HepG2 (cell line): Measurements from ENCODE around the gene IL1RAP. TPM values are rescaled to one million over a fixed set of nuclear protein-coding genes. Genes with fewer than 3 reads are reported as not detected.

ENCODE experiments used
- ADNP ChIP-seq: sonication (generic); formaldehyde crosslinking; IDR thresholded peaks from 2 replicates; pipeline ENCODE4 v1.4.0; 2020; ENCODE audit warnings: missing genetic modification reagents
- FOXP1 ChIP-seq, 2 experiments: fragments of 450-650 bp in 1 of 2; IDR thresholded peaks; 2 replicates each; pipeline ENCODE4 v1.6.1; 2017 to 2018; ENCODE audit warnings: antibody characterized with exemption in 1 of 2
- HIVEP1 ChIP-seq: sonication (generic); formaldehyde crosslinking; IDR thresholded peaks from 2 replicates; pipeline ENCODE4 v1.4.0; 2020; ENCODE audit warnings: mild to moderate bottlenecking, missing genetic modification reagents
- HMG20A ChIP-seq: IDR thresholded peaks from 2 replicates; pipeline ENCODE4 v1.6.1; 2016; ENCODE audit warnings: borderline replicate concordance
- KLF12 ChIP-seq: sonication (generic); formaldehyde crosslinking; IDR thresholded peaks from 2 replicates; pipeline ENCODE4 v1.4.0; 2020; ENCODE audit warnings: missing genetic modification reagents, borderline replicate concordance
- KMT2B ChIP-seq: IDR thresholded peaks from 2 replicates; pipeline ENCODE4 v1.6.1; 2016; ENCODE audit warnings: missing genetic modification reagents, missing compliant biosample characterization
- MEIS2 ChIP-seq: sonication (generic); formaldehyde crosslinking; IDR thresholded peaks from 2 replicates; pipeline ENCODE4 v1.9.0; 2021; ENCODE audit warnings: mild to moderate bottlenecking, missing genetic modification reagents
- MTA1 ChIP-seq: sonication (generic); formaldehyde crosslinking; IDR thresholded peaks from 2 replicates; pipeline ENCODE4 v1.4.0; 2020; ENCODE audit warnings: missing genetic modification reagents, mild to moderate bottlenecking, borderline replicate concordance
- POGZ ChIP-seq: sonication (generic); formaldehyde crosslinking; IDR thresholded peaks from 2 replicates; pipeline ENCODE4 v1.4.0; 2020; ENCODE audit warnings: mild to moderate bottlenecking, missing genetic modification reagents
- ZBTB20 ChIP-seq: sonication (generic); formaldehyde crosslinking; IDR thresholded peaks from 2 replicates; pipeline ENCODE4 v1.8.1; 2023; ENCODE audit warnings: missing genetic modification reagents, low read depth, mild to moderate bottlenecking, borderline replicate concordance
- ZIK1 ChIP-seq: sonication (generic); formaldehyde crosslinking; IDR thresholded peaks from 2 replicates; pipeline ENCODE4 v1.5.0; 2020; ENCODE audit warnings: mild to moderate bottlenecking, low read depth, missing genetic modification reagents, borderline replicate concordance
- ZNF512B ChIP-seq: sonication (generic); formaldehyde crosslinking; IDR thresholded peaks from 2 replicates; pipeline ENCODE4 v1.5.1; 2020; ENCODE audit warnings: missing genetic modification reagents, mild to moderate bottlenecking, borderline replicate concordance
- ZNF615 ChIP-seq: sonication (generic); formaldehyde crosslinking; IDR thresholded peaks from 2 replicates; pipeline ENCODE4 v1.5.0; 2020; ENCODE audit warnings: mild to moderate bottlenecking, missing genetic modification reagents, borderline replicate concordance
- ZNF710 ChIP-seq: sonication (generic); formaldehyde crosslinking; IDR thresholded peaks from 2 replicates; pipeline ENCODE4 v1.5.0; 2020; ENCODE audit warnings: mild to moderate bottlenecking, missing genetic modification reagents, borderline replicate concordance
- ZNF749 ChIP-seq: sonication (generic); formaldehyde crosslinking; IDR thresholded peaks from 2 replicates; pipeline ENCODE4 v1.8.0; 2022; ENCODE audit warnings: mild to moderate bottlenecking, missing genetic modification reagents, moderate library complexity, borderline replicate concordance
- polyA plus RNA-seq, 8 experiments: library from polyadenylated mRNA; depleted of rRNA in 3 of 8; stranded (reverse) in 7 of 8; unstranded in 1 of 8; fragments of >200 nt; fragmentation: Illumina TruSeq in 4 of 8; extraction: Trizol in 4 of 8; gene quantifications; 2 replicates each; pipeline versions ENCODE4 v1.2.1 to v1.2.3, GENCODE V29; 2011 to 2016; ENCODE audit warnings: low read depth in 4 of 8, missing spikeins in 1 of 8, mixed read lengths in 1 of 8; ENCODE audit not compliant: insufficient read depth in 1 of 8
- total RNA-seq, 5 experiments: library from RNA; depleted of rRNA; stranded (reverse); fragments of >200 nt; fragmentation: Illumina TruSeq; extraction: Trizol; gene quantifications; 2 replicates each; pipeline ENCODE4 v1.2.3, GENCODE V29; 2016; ENCODE audit warnings: low read depth in 1 of 5
- TF ChIP-seq, protein P1 (sequence below): sonication (generic); formaldehyde crosslinking; IDR thresholded peaks from 2 replicates; pipeline ENCODE4 v1.4.0; 2020; ENCODE audit warnings: missing genetic modification reagents
- TF ChIP-seq, protein P2 (sequence below): sonication (generic); formaldehyde crosslinking; IDR thresholded peaks from 2 replicates; pipeline ENCODE4 v1.8.0; 2022; ENCODE audit warnings: mild to moderate bottlenecking, missing genetic modification reagents, moderate library complexity
- TF ChIP-seq, protein P3 (sequence below): sonication (generic); formaldehyde crosslinking; IDR thresholded peaks from 2 replicates; pipeline ENCODE4 v1.4.0; 2020; ENCODE audit warnings: missing genetic modification reagents

IL1RAP gene
- total and polyA plus RNA-seq, 2 of the 13 experiments (the other 11 are each of a cell fraction or from before 2014, with no cell fraction given), result 18.3 to 54.9 TPM

DNA sequence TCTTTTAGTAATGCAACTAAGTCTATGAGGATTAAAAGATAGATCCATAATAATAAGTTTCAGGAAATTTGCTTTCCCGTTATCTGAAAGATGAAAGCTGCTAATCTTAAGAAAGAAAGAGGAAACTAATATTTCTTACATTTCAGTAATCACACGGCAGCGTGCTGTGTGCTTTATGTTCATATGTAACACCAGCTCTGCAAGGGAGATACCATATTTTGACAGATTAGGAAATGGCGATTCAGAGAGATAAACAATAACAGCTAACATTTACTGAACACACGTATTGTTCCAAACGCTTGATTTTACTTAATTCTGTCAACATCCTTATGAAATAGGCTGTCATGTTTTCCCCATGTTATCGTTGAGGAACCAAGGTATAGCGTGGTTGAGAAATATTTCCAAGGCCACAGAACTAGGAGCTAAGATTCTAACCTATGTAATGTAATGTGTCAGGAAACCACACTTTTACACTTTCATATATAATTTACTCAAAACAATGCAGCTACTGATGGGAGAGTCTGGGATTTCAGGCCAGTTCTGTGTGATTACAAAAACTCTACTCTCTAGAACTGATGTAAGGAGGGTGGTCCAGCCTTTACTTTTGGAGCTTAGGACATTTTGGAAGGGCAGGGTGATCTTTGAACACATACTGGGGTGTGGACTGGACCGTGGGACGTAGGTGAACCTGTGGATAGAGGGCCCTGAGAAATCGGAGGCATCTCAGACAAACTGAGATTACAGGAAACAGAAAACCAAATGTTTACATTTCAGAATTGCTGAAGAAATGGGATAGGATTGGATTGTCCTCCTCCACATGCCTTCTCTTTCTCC lies 100.6 kb downstream of the IL1RAP start (continued):
- TF ChIP-seq ZNF512B (CRISPR knock-in tag) (no peak), ADNP (CRISPR knock-in tag) (no peak), ZIK1 (CRISPR knock-in tag) (no peak), MTA1 (CRISPR knock-in tag) (no peak), FOXP1 (IDR thresholded peaks at IDR 0.05) (no peak), FOXP1 (CRISPR knock-in tag; IDR thresholded peaks at IDR 0.05) (0 out of 2 replicates have a peak, but pooled peaks have one; percentile 15), POGZ (CRISPR knock-in tag) (peak; percentile 60), ZNF710 (CRISPR knock-in tag) (peak; percentile 83; the same call in 1 of the 2 replicates), KMT2B (CRISPR knock-in tag) (no peak), ZBTB20 (CRISPR knock-in tag) (no peak), HMG20A (peak; percentile 28; the same call in 1 of the 2 replicates), HIVEP1 (CRISPR knock-in tag) (no peak), ZNF749 (CRISPR knock-in tag) (no peak), MEIS2 (CRISPR knock-in tag) (no peak), ZNF615 (no peak), KLF12 (CRISPR knock-in tag) (0 out of 2 replicates have a peak, but pooled peaks have one; percentile 23)
- TF ChIP-seq, protein P1, sequence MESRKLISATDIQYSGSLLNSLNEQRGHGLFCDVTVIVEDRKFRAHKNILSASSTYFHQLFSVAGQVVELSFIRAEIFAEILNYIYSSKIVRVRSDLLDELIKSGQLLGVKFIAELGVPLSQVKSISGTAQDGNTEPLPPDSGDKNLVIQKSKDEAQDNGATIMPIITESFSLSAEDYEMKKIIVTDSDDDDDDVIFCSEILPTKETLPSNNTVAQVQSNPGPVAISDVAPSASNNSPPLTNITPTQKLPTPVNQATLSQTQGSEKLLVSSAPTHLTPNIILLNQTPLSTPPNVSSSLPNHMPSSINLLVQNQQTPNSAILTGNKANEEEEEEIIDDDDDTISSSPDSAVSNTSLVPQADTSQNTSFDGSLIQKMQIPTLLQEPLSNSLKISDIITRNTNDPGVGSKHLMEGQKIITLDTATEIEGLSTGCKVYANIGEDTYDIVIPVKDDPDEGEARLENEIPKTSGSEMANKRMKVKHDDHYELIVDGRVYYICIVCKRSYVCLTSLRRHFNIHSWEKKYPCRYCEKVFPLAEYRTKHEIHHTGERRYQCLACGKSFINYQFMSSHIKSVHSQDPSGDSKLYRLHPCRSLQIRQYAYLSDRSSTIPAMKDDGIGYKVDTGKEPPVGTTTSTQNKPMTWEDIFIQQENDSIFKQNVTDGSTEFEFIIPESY (CRISPR knock-in tag), result no peak
- TF ChIP-seq, protein P2, sequence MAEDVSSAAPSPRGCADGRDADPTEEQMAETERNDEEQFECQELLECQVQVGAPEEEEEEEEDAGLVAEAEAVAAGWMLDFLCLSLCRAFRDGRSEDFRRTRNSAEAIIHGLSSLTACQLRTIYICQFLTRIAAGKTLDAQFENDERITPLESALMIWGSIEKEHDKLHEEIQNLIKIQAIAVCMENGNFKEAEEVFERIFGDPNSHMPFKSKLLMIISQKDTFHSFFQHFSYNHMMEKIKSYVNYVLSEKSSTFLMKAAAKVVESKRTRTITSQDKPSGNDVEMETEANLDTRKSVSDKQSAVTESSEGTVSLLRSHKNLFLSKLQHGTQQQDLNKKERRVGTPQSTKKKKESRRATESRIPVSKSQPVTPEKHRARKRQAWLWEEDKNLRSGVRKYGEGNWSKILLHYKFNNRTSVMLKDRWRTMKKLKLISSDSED (CRISPR knock-in tag), result no peak
- TF ChIP-seq, protein P3, sequence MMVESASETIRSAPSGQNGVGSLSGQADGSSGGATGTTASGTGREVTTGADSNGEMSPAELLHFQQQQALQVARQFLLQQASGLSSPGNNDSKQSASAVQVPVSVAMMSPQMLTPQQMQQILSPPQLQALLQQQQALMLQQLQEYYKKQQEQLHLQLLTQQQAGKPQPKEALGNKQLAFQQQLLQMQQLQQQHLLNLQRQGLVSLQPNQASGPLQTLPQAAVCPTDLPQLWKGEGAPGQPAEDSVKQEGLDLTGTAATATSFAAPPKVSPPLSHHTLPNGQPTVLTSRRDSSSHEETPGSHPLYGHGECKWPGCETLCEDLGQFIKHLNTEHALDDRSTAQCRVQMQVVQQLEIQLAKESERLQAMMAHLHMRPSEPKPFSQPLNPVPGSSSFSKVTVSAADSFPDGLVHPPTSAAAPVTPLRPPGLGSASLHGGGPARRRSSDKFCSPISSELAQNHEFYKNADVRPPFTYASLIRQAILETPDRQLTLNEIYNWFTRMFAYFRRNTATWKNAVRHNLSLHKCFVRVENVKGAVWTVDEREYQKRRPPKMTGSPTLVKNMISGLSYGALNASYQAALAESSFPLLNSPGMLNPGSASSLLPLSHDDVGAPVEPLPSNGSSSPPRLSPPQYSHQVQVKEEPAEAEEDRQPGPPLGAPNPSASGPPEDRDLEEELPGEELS (CRISPR knock-in tag), result no peak
